ENCODE data around the gene ALK.
A peak's percentile ranks its signal among the peaks of the same experiment; 100 is the strongest.

Gene ALK

GRCh38 chr2:29323961-29324360 lies 597.4 kb downstream of the ALK start:
- H3K27ac ChIP-seq, result no peak overlapping the region
- TF ChIP-seq CTCF (conservative IDR thresholded peaks at IDR 0.05), result no peak

- no peak for TF ChIP-seq CTCF (conservative IDR thresholded peaks at IDR 0.05)
- H3K27ac ChIP-seq, result no peak overlapping the region
Measured at GRCh38 chr2:29323301-29323700, 598.1 kb downstream of the ALK start.

- TF ChIP-seq CTCF (conservative IDR thresholded peaks at IDR 0.05), result no peak
- H3K27ac ChIP-seq, result no peak overlapping the region
Measured at GRCh38 chr2:29322011-29322410, 599.4 kb downstream of the ALK start.

GRCh38 chr2:29317801-29318485 lies 603.4 kb downstream of the ALK start:
- H3K27ac ChIP-seq, result no peak overlapping the region
- no peak for TF ChIP-seq CTCF (conservative IDR thresholded peaks at IDR 0.05)

DNA sequence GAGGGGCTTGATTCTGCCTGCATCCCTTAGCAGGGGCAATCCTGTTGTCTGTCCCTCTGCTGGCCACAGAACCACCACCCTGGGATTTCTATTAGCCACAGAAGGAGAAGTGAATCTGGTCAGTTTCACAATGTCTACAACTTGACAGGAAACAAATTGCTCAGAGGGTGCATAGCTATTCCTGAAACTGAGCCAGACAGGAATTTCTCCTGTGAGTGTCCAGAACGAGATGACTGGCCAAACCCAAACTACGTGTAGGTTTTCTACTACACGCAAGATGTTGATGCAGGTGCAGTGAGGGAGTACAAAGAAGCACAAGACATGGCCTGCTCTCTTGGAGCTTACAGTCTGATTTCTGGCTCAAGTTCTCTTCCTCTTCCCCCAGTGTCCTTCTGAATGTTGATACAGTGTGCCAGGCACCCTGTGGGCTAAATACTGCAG lies 604.3 kb downstream of the ALK start:
- H3K27ac ChIP-seq, result no peak overlapping the region
- TF ChIP-seq CTCF (conservative IDR thresholded peaks at IDR 0.05), result no peak

- TF ChIP-seq CTCF (conservative IDR thresholded peaks at IDR 0.05), result peak; percentile 60
- H3K27ac ChIP-seq, result peak overlapping the region; percentile 43; the same call in 1 of the 2 replicates
Measured at GRCh38 chr2:29314816-29315571, 606.4 kb downstream of the ALK start.

DNA sequence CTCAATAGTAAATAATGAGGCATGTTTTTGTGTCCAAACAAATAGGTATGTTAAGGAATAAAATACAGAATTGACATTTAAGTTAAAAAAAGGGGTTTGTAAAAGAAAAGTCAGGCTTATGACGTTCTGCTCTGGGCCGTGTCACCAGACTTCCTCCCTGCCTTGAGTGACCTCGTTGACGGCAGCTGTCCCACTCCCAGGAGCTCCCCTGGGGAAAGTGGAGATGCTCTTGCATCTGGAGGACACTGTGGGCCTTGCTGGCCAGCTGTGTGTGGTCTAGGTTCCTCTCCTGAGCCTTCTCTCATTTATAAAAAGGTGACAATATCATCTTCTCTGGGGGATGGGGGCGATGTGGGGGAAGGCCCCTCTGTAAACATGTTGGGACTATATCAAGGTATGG lies 609.9 kb downstream of the ALK start:
- no peak overlapping the region for H3K27ac ChIP-seq
- TF ChIP-seq CTCF (conservative IDR thresholded peaks at IDR 0.05), result no peak
